Uterus (tissue), 2 donors: ENCODE data around the gene MIPEP.

Experiments
- POLR2A ChIP-seq, 2 donors: fragments of 450-650 bp; IDR thresholded peaks; one replicate each; pipeline ENCODE4 v1.6.1; 2016; ENCODE audit warnings: antibody characterized with exemption in 2 of 2, mild to moderate bottlenecking in 1 of 2, moderate library complexity in 1 of 2
- TF ChIP-seq, protein P1 (sequence below), 4 experiments: fragments of 200-600 bp in 2 of 4; fragments of 450-650 bp in 2 of 4; sonication (generic) in 2 of 4; IDR thresholded peaks; one replicate each; pipeline ENCODE4 v1.5.1; 2016 to 2019; ENCODE audit warnings: antibody characterized with exemption in 4 of 4, mild to moderate bottlenecking in 2 of 4, moderate library complexity in 1 of 4

DNA sequence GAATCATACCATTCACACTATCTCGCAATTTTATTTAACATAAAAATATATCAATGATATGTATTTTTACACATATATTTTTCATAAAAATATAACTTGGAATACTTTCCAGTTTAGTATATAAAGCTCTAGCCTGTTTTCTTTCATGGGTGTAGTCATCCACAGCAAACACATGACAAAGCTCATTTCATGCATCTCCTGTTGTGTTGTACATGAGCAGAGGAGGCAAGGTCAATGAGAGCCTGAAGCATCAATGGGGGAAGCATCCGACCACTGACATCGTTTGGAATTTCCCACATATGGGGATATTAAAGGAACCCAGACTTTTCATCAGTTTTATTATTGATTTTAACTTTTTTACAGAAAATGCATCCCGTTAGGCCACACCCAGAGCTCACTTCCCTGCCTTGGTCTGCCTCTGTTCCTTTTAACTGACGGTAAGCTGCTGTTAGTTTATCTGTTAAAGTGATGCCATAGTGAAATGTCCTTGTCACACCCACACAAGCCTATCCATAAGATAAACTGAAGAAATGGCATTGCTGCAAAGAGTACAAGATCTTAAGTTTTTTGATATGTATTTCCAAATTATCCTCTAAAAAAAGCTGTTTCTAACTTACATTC, 44.0 kb downstream of the MIPEP start:
- TF ChIP-seq, protein P1, sequence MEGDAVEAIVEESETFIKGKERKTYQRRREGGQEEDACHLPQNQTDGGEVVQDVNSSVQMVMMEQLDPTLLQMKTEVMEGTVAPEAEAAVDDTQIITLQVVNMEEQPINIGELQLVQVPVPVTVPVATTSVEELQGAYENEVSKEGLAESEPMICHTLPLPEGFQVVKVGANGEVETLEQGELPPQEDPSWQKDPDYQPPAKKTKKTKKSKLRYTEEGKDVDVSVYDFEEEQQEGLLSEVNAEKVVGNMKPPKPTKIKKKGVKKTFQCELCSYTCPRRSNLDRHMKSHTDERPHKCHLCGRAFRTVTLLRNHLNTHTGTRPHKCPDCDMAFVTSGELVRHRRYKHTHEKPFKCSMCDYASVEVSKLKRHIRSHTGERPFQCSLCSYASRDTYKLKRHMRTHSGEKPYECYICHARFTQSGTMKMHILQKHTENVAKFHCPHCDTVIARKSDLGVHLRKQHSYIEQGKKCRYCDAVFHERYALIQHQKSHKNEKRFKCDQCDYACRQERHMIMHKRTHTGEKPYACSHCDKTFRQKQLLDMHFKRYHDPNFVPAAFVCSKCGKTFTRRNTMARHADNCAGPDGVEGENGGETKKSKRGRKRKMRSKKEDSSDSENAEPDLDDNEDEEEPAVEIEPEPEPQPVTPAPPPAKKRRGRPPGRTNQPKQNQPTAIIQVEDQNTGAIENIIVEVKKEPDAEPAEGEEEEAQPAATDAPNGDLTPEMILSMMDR (IDR thresholded peaks at IDR 0.05): no peak
- TF ChIP-seq POLR2A (IDR thresholded peaks at IDR 0.05): no peak
